PC-9 (cell line): ENCODE data around the gene FOXD2. TPM values are rescaled to one million over a fixed set of nuclear protein-coding genes. Genes with fewer than 3 reads are reported as not detected.

ENCODE experiments used
- BruUV-seq: library from RNA; stranded (reverse); fragments of 400-500 nt; replicated peaks from 2 replicates; lab custom pipeline; 2021; lab: Mats Ljungman, UMichigan
- CTCF ChIA-PET: fragments of 300-600 bp; sonication (Branson Sonifier 250); formaldehyde crosslinking; loops from one replicate; lab custom pipeline; 2022; ENCODE audit warnings: antibody characterized with exemption; lab: Charles Lee
- POLR2A ChIA-PET: fragments of 300-600 bp; sonication (Branson Sonifier 250); formaldehyde crosslinking; loops from one replicate; lab custom pipeline; 2022; ENCODE audit warnings: antibody characterized with exemption; ENCODE audit not compliant: unreplicated experiment; lab: Charles Lee
- DNase-seq, 2 experiments: peaks; one replicate each; pipeline versions ENCODE4 v3.0.0 to v3.0.0-alpha.2; 2015 to 2022; ENCODE audit warnings: mixed read lengths in 1 of 2
- H2AFZ ChIP-seq: fragments of 200-600 bp; sonication (generic); 2 replicates; pipeline ENCODE4 v1.8.1; 2017; ENCODE audit warnings: antibody characterized with exemption
- H3F3A ChIP-seq: fragments of 200-600 bp; sonication (generic); 2 replicates; pipeline ENCODE4 v1.8.1; 2017; ENCODE audit warnings: antibody characterized with exemption, mild to moderate bottlenecking, low read depth; ENCODE audit not compliant: insufficient read depth
- H3K27ac ChIP-seq: fragments of 200-600 bp; sonication (generic); 2 replicates; pipeline ENCODE4 v1.6.1; 2016; ENCODE audit warnings: mixed run types
- H3K27me3 ChIP-seq: fragments of 200-600 bp; sonication (generic); 2 replicates; pipeline ENCODE4 v1.6.1; 2016; ENCODE audit warnings: low read depth, mixed run types; ENCODE audit not compliant: insufficient read depth
- H3K36me3 ChIP-seq: fragments of 200-600 bp; sonication (generic); 2 replicates; pipeline ENCODE4 v1.6.1; 2016; ENCODE audit warnings: low read depth, mixed run types
- H3K4me1 ChIP-seq: fragments of 200-600 bp; sonication (generic); replicated peaks from 2 replicates; pipeline ENCODE4 v1.6.1; 2016; ENCODE audit warnings: mixed run types; ENCODE audit not compliant: insufficient read depth
- H3K4me2 ChIP-seq: fragments of 200-600 bp; sonication (generic); 2 replicates; pipeline ENCODE4 v1.6.1; 2017; ENCODE audit warnings: mixed run types
- H3K4me3 ChIP-seq: fragments of 200-600 bp; sonication (generic); 2 replicates; pipeline ENCODE4 v1.6.1; 2016; ENCODE audit warnings: mixed run types
- H3K79me2 ChIP-seq: fragments of 200-600 bp; sonication (generic); 2 replicates; pipeline ENCODE4 v1.6.1; 2017; ENCODE audit warnings: low read depth, mixed run types
- H3K9me2 ChIP-seq: fragments of 200-600 bp; sonication (generic); 2 replicates; pipeline ENCODE4 v1.8.1; 2017; ENCODE audit warnings: mild to moderate bottlenecking; ENCODE audit not compliant: insufficient read depth
- H3K9me3 ChIP-seq: fragments of 200-600 bp; sonication (generic); 2 replicates; pipeline ENCODE4 v1.8.1; 2016; ENCODE audit warnings: low read depth; ENCODE audit not compliant: insufficient read depth
- H4K20me1 ChIP-seq: fragments of 200-600 bp; sonication (generic); 2 replicates; pipeline ENCODE4 v1.8.1; 2017; ENCODE audit not compliant: insufficient read depth
- EZH2 ChIP-seq: fragments of 200-600 bp; sonication (generic); IDR thresholded peaks from 2 replicates; pipeline ENCODE4 v1.8.0; 2017; ENCODE audit warnings: antibody characterized with exemption, low read depth
- intact Hi-C: fragments of 100-400 bp; cut with micrococcal nuclease; formaldehyde crosslinking; loops from one replicate; pipeline ENCODE4 v1.10.0; 2022; ENCODE audit not compliant: unreplicated experiment
- total RNA-seq: library from RNA; stranded (reverse); gene quantifications from 2 replicates; pipeline ENCODE4 v1.2.3, GENCODE V29; 2021
- TF ChIP-seq, protein P1 (sequence below): fragments of 200-600 bp; sonication (generic); conservative IDR thresholded peaks from 2 replicates; pipeline ENCODE4 v1.6.1; 2017; ENCODE audit warnings: mixed run types, antibody characterized with exemption, mild to moderate bottlenecking, moderate library complexity

FOXD2 gene
- total RNA-seq, 1 experiment from 2014 or later = 0.35 TPM

DNA sequence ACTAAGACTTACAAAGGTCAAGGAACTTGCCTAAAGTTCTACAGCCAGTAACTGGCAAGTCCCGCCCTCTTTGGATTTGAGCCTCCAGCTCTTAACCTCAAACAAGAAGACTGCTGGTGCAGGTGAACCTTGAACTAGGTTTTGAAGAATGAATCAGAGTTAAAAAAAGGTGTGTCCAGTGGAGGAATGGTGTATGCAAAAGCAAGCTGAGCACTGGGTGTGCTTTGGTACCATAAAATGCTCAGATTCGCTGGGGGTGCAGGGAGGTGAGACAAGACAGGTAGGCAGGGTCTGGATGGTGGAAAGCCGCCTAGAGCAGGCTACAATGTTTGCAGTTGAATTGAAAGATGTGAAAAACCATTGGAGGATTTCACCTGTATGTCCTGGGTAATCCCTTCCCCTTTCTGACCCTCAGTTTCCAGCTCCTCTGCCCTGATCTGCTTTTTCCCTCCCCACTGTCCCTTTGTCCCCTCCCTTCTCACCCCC lies 39.8 kb downstream of the FOXD2 start:
- POLR2A ChIA-PET = no interaction called here
- BruUV-seq = no TSS peak
- no peaks in the 10 kb centered on the region for H3K9me3 ChIP-seq

GRCh38 chr1:47478090-47478489 lies 40.2 kb downstream of the FOXD2 start:
- no peak for TF ChIP-seq EZH2
- TF ChIP-seq, protein P1, sequence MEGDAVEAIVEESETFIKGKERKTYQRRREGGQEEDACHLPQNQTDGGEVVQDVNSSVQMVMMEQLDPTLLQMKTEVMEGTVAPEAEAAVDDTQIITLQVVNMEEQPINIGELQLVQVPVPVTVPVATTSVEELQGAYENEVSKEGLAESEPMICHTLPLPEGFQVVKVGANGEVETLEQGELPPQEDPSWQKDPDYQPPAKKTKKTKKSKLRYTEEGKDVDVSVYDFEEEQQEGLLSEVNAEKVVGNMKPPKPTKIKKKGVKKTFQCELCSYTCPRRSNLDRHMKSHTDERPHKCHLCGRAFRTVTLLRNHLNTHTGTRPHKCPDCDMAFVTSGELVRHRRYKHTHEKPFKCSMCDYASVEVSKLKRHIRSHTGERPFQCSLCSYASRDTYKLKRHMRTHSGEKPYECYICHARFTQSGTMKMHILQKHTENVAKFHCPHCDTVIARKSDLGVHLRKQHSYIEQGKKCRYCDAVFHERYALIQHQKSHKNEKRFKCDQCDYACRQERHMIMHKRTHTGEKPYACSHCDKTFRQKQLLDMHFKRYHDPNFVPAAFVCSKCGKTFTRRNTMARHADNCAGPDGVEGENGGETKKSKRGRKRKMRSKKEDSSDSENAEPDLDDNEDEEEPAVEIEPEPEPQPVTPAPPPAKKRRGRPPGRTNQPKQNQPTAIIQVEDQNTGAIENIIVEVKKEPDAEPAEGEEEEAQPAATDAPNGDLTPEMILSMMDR = no peak
- H3K4me3 ChIP-seq = no peak overlapping the region
- peaks cover 61% of the 10 kb centered on the region for H3K4me1 ChIP-seq
- DNase-seq = peak; percentile 33 to 91
- H2AFZ ChIP-seq = no peak overlapping the region
- intact Hi-C loops = no loop called here
- H3K36me3 ChIP-seq = no peaks in the 10 kb centered on the region
- ChIA-PET CTCF (no interaction called here), POLR2A (no interaction called here)
- no peaks in the 10 kb centered on the region for H3K9me3 ChIP-seq
- H3K27ac ChIP-seq = peak overlapping the region; percentile 72
- BruUV-seq = no TSS peak
- peaks cover 24% of the 10 kb centered on the region for H3F3A ChIP-seq
- H3K4me2 ChIP-seq = peak overlapping the region; percentile 65
- H3K79me2 ChIP-seq = no peaks in the 10 kb centered on the region
- no peaks in the 10 kb centered on the region for H3K9me2 ChIP-seq
- no peaks in the 10 kb centered on the region for H3K27me3 ChIP-seq
- no peaks in the 10 kb centered on the region for H4K20me1 ChIP-seq

More for the DNA sequence above, 39.8 kb downstream of the FOXD2 start:
- Histone ChIP-seq H2AFZ (no peak overlapping the region), H3K4me2 (peak overlapping the region; percentile 65), H3K79me2 (no peaks in the 10 kb centered on the region), H3K27ac (peak overlapping the region; percentile 72), H3K4me3 (no peak overlapping the region), H3K4me1 (peaks cover 61% of the 10 kb centered on the region), H3K36me3 (no peaks in the 10 kb centered on the region), H3K27me3 (no peaks in the 10 kb centered on the region), H3K9me2 (no peaks in the 10 kb centered on the region), H4K20me1 (no peaks in the 10 kb centered on the region), H3F3A (peaks cover 24% of the 10 kb centered on the region)
- CTCF ChIA-PET = no interaction called here
- TF ChIP-seq, protein P1 = no peak
- no peak for TF ChIP-seq EZH2
- intact Hi-C loops = no loop called here
- peak in 1 of 2 experiments; percentile 91 for DNase-seq

DNA sequence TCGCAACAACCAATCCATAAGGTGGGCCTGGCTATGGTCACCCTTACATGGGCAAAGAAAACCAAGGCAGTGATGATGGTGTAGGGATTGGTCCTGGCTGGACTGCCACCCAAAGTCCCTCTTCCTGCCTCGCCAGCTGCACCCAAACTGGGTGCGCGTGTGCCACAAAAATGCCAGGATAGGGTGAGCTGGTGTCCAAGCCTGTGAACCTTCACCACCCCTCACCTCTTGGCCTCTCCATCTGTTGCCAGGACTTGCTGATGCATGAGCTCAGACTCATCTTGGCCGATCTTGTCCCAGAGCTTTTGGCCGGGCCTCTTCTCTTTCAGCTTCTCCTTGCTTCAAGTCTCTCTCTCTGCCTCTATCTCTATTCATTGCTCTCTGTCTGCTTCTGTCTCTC lies 41.8 kb downstream of the FOXD2 start:
- BruUV-seq = no TSS peak
- Histone ChIP-seq H3K4me2 (no peak overlapping the region), H3K4me1 (peaks cover 55% of the 10 kb centered on the region), H3K27ac (no peak overlapping the region), H3K9me2 (no peaks in the 10 kb centered on the region), H3K36me3 (no peaks in the 10 kb centered on the region), H3K9me3 (no peaks in the 10 kb centered on the region), H3K27me3 (no peaks in the 10 kb centered on the region), H3K79me2 (no peaks in the 10 kb centered on the region), H4K20me1 (no peaks in the 10 kb centered on the region), H3F3A (peaks cover 24% of the 10 kb centered on the region), H2AFZ (no peak overlapping the region), H3K4me3 (no peak overlapping the region)
- POLR2A ChIA-PET = no interaction called here
- DNase-seq = no peak
- TF ChIP-seq, protein P1 = no peak
- no peak for TF ChIP-seq EZH2
- intact Hi-C loops = no loop called here
- CTCF ChIA-PET = no interaction called here
